Heart left ventricle (tissue), 13 donors: ENCODE results near the gene FRK.

ENCODE experiments used
- POLR2A ChIP-seq, 2 donors: fragments of 450-650 bp; IDR thresholded peaks; one replicate each; pipeline ENCODE4 v1.6.1; 2017; ENCODE audit warnings: antibody characterized with exemption in 2 of 2, mild to moderate bottlenecking in 2 of 2, moderate library complexity in 2 of 2
- TF ChIP-seq, protein P1 (sequence below), 12 donors: fragments of 200-600 bp; sonication (generic) in 4 of 12; IDR thresholded peaks; one replicate each; pipeline versions ENCODE4 v1.5.0 to v1.8.0; 2018 to 2022; ENCODE audit warnings: antibody characterized with exemption in 12 of 12, mild to moderate bottlenecking in 5 of 12
- donor health status: ischemic (EF 13 %, LVEDD 7.1; RV severe dilation, severe dysfunction).
- donor health status: DM: no; HTN: yes; CAD: no.
- donor health status: DM: no; HTN: no; CAD: no.
- donor health status: ischemic (EF 25% LVEDD 6.9; RV normal size, moderate dysfunction).
- donor health status: ischemic (EF 25% LVEDD 5.7; RV mildly dilated, moderate dysfunction).
- donor health status: ischemic (EF 35%, LVEDD 5.7; RV mildly dilated, moderate dysfunction).
- donor health status: nonischemic (EF 11% LVEDD 7.7; RV severe dilation, severe dysfunction).
- donor health status: DM: yes; HTN: yes; CAD: no.
- donor health status: PGD.
- donor health status: ischemic (EF 29% LVEDD 5.4; RV normal size, mild dysfunction).
- donor health status: nonischemic (EF 23%, LVEDD 6.1; RV moderate dilation, normal function).

DNA sequence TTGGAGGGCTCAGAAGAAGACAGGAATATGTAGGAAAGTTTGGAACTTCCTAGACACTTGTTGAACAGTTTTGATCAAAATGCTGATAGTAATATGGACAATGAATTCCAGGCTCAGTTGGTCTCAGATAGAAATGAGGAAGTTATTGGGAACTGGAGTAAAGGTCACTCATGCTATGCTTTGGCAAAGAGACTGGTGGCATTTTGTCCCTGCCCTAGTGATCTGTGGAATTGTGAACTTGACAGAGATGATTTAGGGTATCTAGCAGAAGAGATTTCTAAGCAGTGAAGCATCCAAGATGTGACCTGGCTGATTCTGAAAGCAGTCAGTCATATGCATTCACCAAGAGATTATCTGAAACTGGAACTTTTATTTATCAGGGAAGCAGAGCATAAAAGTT, 45.1 kb downstream of the FRK start:
- TF ChIP-seq, protein P1, sequence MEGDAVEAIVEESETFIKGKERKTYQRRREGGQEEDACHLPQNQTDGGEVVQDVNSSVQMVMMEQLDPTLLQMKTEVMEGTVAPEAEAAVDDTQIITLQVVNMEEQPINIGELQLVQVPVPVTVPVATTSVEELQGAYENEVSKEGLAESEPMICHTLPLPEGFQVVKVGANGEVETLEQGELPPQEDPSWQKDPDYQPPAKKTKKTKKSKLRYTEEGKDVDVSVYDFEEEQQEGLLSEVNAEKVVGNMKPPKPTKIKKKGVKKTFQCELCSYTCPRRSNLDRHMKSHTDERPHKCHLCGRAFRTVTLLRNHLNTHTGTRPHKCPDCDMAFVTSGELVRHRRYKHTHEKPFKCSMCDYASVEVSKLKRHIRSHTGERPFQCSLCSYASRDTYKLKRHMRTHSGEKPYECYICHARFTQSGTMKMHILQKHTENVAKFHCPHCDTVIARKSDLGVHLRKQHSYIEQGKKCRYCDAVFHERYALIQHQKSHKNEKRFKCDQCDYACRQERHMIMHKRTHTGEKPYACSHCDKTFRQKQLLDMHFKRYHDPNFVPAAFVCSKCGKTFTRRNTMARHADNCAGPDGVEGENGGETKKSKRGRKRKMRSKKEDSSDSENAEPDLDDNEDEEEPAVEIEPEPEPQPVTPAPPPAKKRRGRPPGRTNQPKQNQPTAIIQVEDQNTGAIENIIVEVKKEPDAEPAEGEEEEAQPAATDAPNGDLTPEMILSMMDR (IDR thresholded peaks at IDR 0.05) = no peak
- TF ChIP-seq POLR2A (IDR thresholded peaks at IDR 0.05) = no peak
